DMS53 (cell line): Measurements from ENCODE around the gene NFIC.

Experiments used
- DNase-seq: peaks from one replicate; lab custom pipeline; 2025; lab: John Stamatoyannopoulos, UW

NFIC gene

DNA sequence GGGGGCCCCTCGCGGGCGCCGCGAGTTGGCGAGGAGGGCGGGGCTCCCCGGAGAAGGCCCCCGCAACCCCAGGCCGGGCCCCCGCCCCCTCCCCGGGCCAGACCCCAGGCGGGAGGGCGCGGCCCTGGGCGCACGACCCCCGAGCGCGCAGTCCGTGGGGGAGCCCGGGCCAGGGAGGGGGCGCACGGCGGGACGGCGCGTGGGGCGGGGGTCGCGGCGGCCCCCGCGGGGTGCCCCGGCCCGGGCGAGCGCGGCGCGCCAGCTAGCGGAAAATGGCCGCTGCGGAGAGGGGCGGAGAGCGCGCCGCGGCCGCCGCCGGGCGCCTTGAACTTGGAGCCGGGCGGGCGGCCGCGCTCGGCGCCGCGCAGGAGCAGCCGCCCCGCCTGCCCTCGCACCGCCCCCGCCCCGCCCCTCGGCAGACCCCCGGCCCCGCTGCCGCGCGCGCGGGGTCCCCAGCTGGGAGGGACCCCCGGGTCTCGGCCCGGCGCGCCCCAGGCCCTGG lies 6.4 kb upstream of the NFIC start:
- peak; percentile 55 for DNase-seq

DNA sequence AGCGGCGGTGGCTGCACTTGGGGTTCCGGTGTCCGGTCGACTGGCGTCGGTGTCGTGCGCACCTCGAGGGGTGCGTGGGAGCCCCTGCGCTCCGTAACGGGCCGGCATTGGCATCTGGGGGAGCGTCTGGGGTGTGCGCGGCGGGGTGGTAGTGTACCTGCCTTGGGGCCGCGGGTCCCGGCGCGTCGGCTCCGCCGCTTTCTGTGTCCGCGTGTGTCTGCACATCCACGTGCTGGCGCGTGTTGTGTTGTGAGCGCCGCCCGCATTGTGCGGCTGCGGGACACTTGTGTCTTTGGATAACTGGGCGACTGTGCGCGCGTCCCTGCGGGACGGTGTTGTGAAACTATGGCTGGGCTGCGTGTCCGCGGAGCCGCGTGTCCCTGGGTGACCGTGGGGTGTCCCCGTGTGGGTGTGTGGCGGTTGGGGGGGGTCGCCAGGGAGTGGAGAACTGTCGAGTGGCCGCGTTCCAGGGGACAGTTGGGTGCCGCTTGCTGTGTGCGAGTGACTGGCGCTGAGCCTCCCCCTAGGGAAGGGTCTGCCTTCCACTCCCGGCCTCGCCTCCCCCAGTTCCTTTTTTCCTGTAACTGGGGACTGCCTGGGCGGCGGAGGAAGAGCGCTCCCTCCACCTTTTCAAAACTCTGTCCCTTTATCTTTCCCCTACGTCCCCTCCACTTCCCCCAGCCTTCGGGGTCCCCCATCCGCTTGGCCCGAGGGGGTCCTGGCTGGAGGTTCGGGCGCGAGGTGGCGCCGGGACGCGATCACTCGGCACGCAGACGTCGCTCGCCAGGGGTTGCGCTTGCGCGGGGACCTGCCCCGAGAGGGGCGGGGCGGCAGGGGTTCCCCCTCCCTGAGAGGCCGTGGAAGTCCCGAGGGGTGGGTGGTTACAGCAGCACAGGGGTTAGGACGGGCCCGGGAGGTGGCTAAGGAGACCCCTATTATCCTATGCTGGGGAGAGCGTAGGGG lies 5.7 kb upstream of the NFIC start:
- peak; percentile 68 for DNase-seq

DNA sequence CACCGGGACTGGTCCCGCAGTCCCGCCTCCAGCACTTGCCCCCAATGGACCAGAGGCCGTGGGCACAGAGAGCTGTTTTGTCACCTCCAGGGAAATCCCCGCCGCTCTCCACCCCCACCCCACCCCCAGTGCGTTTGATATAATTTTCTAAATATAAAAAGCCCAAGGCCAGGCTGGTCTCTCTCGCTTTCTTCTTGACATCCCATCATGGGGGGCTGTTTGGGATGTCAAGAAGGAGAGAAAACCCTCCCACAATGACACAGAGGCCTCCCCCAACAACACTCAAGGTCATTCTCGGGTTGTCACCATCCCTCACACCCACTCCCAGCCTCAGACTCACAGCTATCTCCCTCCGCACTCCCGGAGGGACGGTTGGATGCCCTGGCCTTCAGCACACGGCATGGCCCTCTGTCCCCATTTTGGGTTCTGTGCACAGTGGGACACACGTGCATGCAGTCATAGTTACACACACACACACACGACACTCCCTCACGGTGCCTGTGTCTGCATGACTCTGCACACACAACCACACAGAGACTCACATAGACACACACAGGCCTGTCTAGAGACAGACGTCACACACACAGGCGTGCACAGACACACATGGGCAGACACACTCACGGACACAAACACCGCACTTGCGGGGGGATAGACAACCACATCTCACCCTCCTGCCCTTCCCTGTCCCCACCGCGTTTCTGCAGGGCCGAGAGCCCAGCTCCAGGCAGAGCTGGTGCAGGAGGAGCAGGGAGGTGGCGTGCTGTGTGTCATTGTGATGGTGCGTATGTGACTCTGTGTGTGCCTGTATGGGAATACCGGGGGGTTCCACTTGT lies 4.8 kb upstream of the NFIC start:
- DNase-seq = no peak

DNA sequence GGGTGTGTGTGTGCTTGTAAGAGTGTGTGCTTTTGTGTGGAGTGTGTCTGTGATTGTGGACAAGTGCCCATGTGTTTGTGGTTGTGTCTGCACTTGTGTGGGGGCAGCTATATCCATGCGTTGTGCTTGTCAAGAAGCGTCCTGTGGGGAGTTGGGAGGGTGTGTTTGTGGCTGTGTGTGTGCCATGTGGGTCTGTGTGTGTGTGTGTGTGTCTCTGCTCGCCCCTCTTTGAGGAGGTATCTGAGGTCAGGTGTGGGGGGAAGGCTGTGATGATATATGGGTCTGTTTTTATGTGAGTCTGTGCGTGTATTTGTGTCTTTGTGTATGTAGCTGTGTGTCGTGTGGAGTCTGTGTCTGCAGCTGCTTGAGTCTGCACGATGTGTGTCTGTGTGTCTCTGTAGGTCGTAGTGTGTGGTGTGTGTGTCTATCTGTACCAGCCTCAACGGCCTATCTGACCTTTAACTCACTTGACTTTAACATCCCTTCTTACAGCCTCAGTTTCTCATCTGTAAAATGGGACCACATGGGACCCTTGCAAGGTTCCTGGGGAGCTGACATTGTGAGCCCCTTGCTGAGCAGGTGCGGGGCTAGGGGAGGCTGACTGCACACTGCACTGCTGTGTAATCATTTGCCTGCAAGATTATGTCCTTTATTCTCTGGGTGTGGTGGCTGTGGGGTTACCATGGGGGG lies 4.0 kb upstream of the NFIC start:
- no peak for DNase-seq

DNA sequence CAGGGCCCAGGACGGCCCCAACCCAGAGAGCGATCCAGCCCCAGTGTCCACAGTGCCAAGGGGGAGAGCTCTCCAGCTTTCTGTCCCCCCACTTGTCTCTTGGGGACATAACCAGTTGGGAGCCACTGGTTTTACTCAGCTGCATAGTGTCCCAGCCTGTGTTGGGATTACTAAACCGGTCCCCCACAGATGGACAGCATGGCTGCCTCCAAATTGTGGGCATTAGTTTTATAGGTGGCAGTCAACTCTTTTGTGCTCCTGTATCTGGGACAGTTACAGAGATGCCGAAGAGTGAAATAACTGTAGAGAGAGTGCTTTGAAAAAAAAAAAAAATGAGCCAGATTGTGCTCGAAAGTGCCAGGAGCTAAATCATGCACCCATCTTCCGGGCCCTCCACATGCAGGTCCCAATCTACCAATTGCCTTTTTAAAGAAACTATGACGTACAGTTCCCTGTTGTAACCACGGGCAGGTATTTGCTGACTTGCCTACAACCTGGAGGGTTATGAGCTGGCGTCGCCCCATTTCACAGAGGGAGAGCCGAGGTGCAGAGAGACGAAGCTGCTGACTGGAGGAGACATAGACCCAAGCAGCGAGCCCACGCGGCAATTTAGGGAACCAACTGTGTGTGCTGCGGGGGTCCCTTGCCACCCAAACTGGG lies 2.4 kb upstream of the NFIC start:
- DNase-seq = no peak

DNA sequence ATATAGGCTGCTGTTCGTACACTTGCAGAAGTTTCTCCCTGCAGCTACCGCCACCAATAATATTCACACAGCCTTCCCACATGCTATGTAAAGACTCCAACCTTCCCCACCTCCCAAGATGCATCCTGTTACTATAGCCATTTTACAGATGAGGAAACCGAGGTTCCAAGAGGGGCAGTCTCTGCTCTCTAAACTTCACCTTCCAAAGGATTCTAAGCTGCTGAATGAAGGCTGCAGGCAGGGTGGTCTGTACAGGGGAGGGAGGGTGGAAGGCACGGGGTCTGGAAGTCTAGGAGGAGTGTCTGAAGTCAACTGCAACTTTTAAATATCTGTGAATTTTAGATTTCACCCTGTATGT lies 1.9 kb upstream of the NFIC start:
- DNase-seq = no peak

DNA sequence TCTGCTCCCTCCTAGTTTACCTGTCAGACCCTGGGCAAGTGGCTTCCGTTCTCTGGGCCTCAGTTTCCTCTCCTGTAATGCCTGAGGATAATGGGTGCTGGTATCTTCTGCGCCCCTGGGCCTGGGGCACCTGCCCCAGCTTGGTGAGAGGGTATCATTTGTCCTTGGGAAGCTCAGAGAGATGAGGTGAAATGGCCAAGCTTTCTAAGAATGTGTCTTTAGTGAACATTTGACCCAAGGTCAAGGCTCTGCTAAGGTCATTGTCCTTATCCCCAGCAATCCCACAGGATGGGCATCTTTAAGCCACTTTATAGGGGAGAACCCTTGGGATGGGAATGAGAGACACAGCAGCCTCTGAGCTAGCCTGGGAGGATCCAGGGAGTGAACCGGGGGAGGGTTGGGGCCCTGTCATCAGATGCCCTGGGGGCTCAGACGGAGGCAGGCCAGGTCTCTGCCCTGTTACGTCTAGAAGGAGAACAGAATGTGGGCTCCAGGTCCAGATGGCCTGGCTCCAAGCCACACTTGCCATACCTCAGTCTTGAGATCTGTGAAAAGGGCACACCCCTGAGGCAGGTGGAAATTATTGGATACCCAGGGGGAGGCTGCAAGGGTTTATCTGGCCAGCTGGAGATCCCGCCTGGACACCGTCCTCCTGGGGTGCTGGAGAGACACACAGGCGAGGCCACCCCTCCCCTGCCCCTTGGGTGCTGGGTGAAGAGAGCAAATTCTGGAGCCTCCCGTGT lies 1.1 kb upstream of the NFIC start:
- no peak for DNase-seq

DNA sequence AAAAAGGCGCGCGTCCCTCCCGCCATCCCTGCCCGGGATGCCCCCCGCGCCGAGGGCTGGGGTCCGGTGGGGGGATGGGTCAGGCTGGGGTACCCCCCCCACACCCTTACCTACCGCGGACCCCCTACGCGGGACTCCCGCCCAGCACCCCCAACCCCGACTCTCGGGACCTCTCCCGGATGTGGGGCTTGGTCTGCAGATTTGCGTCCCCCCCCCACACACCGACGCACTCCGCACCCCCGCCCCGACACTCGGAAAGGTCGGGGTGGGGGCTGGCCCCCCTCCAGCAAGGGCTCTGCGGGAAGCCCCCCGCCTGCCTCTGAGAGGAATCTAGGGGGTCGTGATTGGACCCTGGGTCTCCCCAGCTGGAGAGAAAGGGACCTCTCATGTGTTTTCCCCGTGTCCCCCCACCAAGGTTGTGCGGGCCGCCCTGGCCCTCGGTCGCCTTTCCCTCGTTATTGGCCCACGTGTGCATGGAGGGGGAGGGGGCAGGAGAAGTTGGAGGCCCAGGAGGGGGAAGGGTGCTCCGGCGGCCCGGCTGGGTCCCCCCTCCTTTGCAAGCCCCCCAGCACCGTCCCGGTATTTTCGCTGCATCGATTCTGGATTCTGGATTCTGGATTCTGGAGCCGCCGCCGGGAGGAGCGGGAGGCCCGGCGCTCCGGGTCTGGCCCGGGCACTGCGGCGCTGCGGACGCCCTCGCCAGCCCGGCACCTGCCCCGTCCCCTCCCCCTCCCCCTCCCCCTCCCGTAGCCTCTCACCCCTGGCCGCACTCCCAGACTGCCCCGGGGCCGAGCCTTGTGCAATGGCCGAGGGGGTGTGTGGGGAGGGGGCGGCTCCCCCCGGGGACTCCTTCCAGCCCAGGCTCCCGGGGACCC lies 607 bp downstream of the NFIC start:
- peak; percentile 70 for DNase-seq

DNA sequence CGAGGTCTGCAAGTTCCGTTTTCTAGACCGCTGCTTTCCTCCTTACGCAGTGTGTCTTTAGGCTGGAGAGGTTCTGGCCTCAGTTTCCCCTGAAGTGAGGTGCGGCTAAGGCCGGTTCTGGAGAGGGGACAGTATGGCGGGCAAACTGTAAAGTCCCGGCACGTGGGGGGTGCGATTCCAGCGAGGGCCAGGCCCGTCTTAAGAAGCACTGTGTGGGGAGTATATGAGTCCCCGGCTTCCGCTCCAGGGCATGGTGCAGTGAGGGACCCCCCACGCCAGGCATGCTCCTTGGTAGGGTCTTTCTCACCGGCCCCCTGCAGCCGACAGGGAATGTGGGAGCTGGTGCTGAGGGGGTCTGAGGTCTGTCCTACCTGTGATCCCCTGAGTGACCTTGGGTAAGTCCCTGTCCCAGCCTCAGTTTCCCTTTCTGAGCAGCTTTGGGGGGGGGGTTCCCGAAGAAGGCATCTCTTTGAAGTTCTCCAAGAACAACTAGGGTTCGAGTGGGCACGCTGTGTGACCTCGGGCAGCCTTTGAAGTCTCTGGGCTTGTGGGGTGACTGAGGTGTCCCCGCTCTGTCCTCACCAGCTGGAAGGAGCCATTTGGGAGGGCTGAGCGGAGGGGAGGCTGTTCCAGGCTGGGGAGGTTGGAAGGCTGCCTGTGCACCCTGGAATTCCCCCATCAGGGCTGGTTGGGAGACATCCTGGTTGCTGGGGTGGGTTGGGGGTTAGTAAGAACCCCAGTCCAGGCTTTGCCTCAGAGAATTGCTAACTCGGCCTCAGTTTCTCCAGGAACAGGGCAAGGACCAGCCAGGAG lies 1.5 kb downstream of the NFIC start:
- no peak for DNase-seq

DNA sequence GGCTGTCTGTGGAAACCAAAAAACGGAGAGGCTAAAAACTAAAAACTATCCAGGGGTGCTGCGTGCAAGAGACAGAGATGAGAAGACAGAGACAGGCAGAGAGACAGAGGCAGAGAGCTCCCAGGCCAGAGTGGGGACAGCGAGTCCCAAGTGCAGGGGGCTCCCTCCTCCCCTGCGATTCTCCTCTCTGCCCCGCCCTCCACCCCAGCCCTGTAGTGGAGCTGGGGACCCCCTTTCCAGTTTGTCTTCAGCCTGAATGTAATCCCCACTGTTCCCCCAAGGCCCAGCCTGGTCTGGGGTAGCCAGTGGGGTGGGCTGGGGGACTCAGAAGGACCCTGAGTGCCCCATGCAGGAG lies 2.0 kb downstream of the NFIC start:
- DNase-seq = no peak

DNA sequence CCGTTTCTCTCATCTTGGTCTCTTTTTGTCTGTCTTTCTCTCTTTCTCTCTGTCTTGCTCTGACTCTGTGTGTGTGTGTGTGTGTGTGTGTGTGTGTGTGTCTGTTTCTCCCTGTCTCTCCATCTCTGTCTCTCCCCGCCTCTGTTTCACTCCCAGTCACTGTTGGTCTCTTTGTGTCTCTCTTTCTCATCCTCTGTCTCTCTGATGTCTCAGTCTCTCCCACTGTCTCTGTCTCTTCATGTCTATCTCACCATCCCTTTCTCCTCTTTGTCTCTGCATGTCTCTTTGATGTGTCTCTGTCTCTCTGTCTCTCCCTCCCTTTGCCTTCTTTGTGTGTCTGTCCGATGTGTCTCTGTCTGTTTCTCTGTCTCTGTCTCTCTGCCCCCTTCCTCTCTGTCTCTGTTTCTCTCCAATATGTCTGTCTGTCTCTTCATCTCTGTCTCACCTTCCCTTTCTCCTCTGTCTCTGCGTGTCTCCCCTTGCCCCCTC lies 2.5 kb downstream of the NFIC start:
- DNase-seq = no peak

DNA sequence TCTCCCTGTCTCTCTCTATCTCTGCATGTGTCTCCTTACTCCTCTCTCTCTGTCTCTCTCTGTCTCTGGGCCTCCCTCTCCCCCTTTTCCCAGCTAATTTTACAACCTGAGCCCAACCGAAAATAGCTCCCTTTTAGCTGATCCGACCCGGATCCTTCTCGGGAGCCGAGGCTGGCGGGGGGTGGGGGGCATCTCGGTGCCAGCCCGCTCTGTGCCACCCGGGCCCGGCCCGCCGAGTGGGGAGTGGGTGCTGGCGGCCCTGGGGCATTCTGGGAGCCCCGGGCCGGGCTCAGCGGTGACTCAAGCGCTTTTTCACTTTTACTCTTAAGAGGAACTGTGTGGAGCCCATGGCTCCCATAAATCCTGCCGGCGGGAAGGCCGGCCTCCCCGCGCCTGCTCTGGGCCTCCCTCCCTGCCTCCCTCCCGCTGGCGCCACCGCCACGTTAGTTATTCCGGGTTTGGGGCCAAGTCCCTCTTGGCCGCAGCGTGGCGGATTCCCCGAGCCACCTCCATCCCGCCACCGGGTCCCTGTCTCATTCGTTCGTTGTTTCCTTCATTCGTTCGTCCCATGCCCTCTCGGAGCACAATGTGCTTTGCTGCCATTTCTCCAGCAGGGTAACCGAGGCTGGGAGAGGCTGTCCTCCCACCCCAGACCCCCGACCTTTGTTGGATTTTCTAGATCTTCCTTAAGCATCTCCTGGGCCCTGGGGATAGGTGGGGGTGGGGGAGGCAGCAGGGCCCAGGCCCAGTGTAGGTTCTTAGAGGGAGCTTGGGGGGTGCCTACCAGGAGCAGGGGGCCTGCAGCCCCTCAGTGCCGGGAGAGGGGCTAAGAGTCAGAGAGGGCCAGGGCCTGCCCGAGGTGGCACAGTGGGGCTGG lies 3.2 kb downstream of the NFIC start:
- no peak for DNase-seq

DNA sequence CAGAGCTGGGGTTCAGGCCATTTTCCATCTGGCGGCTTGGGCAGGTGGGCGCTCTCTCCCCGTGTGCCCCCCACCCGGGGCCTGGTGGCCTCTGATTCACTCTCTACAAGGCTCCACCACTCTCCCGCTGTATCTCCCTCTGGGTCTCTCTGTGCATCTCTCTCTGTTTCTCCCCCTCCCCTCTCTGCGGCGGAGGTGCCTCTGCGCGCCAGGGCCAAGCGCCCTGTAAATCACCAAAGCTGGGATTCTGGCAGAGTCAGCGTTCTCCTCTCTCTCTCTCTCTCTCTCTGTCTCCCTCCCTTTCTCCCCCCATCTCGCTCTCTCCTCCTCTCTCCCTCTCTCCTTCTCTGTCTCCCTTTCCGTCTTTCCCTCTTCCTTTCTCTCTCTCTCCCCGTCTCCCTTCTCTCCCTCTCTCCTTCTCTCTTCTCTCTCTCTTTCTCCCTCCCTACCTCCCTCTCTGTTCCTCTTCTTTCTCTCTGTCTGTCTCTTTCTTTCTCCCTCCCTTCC lies 3.9 kb downstream of the NFIC start:
- DNase-seq = no peak

DNA sequence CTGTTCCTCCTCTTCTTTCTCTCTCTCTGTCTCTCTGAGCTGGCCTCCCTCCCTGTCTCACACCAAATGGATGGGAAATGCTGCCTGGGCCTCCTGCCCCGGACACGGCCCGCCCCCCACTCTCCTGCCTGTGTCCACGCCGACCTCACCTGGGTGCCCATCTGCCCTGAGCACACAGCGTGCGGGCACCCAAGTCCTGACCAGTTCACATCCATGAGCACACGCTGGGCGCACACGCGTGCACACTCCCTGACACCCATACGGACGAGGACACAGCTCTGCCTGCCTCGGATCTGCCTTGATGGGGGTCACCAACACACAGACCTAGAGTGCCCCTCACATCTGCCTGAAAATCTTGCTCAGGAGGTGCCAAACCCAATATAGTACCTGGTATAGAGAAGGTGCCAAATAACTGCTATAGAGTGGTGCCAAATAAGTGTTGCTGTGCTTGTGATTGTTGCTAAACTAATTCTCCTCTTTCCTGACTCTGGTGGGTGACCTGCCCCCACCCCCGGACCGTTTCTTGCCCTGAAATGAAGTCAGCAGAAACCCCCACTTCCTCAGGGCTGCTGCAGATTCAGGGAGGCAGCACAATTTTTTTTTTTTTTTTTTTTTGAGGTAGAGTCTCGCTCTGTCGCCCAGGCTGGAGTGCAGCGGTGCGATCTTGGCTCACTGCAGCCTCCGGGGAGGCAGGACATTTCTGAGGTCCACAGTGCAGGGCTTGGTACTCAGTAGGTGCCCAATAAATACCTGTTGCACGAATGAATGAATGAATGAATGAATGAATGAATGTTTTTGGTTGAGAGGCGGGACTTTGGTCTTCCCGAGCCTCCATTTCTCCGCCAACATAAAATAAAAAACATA lies 4.6 kb downstream of the NFIC start:
- DNase-seq = no peak

DNA sequence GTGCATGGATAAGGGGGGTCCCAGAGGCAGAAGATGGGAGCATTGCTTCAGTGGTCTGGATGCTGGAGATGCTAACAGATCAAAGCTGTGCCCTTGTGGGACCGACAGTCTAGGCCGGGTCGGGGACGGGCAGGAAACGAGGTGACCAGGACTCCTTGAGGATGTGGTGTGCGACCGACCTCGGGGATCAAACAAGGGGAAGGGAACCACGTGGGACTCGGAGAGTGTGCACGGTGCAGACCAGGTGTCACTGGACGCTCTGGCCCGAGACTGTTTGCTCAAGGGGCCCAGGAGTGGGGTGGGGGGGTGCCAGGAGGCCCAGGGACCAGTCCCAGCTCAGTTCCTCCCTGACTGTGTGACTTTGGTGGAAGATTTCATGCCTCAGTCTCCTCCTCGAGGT lies 6.0 kb downstream of the NFIC start:
- DNase-seq = no peak

DNA sequence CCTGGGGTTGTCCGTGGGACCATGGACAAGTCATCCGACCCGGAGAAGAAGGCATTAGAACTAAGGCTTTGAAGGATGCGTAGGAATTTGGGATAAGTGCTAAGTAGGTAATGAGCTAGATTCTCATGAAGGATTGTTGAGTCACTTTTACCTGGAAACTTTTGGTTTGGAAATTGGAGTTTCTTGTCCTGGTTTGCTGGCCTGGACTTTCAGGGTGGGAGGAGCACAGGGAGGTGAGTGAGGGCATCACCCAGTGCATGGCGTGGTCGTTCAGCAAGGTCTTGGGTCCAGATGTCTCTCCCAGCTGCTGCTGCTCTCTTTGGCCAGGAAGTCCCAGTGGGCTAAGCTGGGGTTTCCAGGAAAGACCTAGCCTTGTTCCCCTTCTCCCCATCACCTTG lies 7.6 kb downstream of the NFIC start:
- DNase-seq = no peak
